ENCODE results near the gene CCM2.
A peak's percentile ranks its signal among the peaks of the same experiment; 100 is the strongest.

Gene CCM2

GRCh38 chr7:44965441-44965903, 34.5 kb upstream of the CCM2 start:
- ATAC-seq (ENCODE audit: low read depth) = no peak
- TF ChIP-seq, protein P1, sequence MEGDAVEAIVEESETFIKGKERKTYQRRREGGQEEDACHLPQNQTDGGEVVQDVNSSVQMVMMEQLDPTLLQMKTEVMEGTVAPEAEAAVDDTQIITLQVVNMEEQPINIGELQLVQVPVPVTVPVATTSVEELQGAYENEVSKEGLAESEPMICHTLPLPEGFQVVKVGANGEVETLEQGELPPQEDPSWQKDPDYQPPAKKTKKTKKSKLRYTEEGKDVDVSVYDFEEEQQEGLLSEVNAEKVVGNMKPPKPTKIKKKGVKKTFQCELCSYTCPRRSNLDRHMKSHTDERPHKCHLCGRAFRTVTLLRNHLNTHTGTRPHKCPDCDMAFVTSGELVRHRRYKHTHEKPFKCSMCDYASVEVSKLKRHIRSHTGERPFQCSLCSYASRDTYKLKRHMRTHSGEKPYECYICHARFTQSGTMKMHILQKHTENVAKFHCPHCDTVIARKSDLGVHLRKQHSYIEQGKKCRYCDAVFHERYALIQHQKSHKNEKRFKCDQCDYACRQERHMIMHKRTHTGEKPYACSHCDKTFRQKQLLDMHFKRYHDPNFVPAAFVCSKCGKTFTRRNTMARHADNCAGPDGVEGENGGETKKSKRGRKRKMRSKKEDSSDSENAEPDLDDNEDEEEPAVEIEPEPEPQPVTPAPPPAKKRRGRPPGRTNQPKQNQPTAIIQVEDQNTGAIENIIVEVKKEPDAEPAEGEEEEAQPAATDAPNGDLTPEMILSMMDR (IDR thresholded peaks at IDR 0.05; ENCODE audit: poor library complexity, severe bottlenecking) = no peak

GRCh38 chr7:44965937-44966730, 33.9 kb upstream of the CCM2 start:
- Histone ChIP-seq H3K4me1 (ENCODE audit: insufficient read depth, poor library complexity, severe bottlenecking) (no peaks in the 10 kb centered on the region), H3K27ac (ENCODE audit: poor library complexity, severe bottlenecking) (no peak overlapping the region), H3K4me3 (ENCODE audit: severe bottlenecking) (no peak overlapping the region), H3K27me3 (ENCODE audit: insufficient read depth, poor library complexity, severe bottlenecking) (peaks cover 8% of the 10 kb centered on the region), H3K36me3 (ENCODE audit: low read depth) (no peaks in the 10 kb centered on the region), H3K9me3 (ENCODE audit: severe bottlenecking) (no peaks in the 10 kb centered on the region)
- ATAC-seq (ENCODE audit: low read depth) (no peak), DNase-seq (ENCODE audit: low spot score) (peak; percentile 56)
- TF ChIP-seq, protein P1 (IDR thresholded peaks at IDR 0.05; ENCODE audit: poor library complexity, severe bottlenecking) = no peak

More at GRCh38 chr7:44965441-44965903, 34.5 kb upstream of the CCM2 start:
- Histone ChIP-seq H3K4me1 (ENCODE audit: insufficient read depth, poor library complexity, severe bottlenecking) (no peaks in the 10 kb centered on the region), H3K9me3 (ENCODE audit: severe bottlenecking) (no peaks in the 10 kb centered on the region), H3K27ac (ENCODE audit: poor library complexity, severe bottlenecking) (no peak overlapping the region), H3K4me3 (ENCODE audit: severe bottlenecking) (no peak overlapping the region), H3K27me3 (ENCODE audit: insufficient read depth, poor library complexity, severe bottlenecking) (peaks cover 8% of the 10 kb centered on the region), H3K36me3 (ENCODE audit: low read depth) (no peaks in the 10 kb centered on the region)
- DNase-seq (ENCODE audit: low spot score) = peak; percentile 57

- ATAC-seq (ENCODE audit: low read depth) (no peak), DNase-seq (ENCODE audit: low spot score) (no peak)
- Histone ChIP-seq H3K4me1 (ENCODE audit: insufficient read depth, poor library complexity, severe bottlenecking) (no peaks in the 10 kb centered on the region), H3K9me3 (ENCODE audit: severe bottlenecking) (no peaks in the 10 kb centered on the region), H3K27me3 (ENCODE audit: insufficient read depth, poor library complexity, severe bottlenecking) (peaks cover 8% of the 10 kb centered on the region), H3K36me3 (ENCODE audit: low read depth) (no peaks in the 10 kb centered on the region), H3K27ac (ENCODE audit: poor library complexity, severe bottlenecking) (no peak overlapping the region), H3K4me3 (ENCODE audit: severe bottlenecking) (no peak overlapping the region)
- TF ChIP-seq, protein P1 (IDR thresholded peaks at IDR 0.05; ENCODE audit: poor library complexity, severe bottlenecking) = no peak
Observed at GRCh38 chr7:44966731-44967538, 33.1 kb upstream of the CCM2 start.

- ATAC-seq (ENCODE audit: low read depth) (no peak), DNase-seq (ENCODE audit: low spot score) (no peak)
- H3K4me3 ChIP-seq (ENCODE audit: severe bottlenecking) = no peak overlapping the region
- H3K27me3 ChIP-seq (ENCODE audit: insufficient read depth, poor library complexity, severe bottlenecking) = peaks cover 1% of the 10 kb centered on the region
- H3K27ac ChIP-seq (ENCODE audit: poor library complexity, severe bottlenecking) = no peak overlapping the region
- H3K9me3 ChIP-seq (ENCODE audit: severe bottlenecking) = no peaks in the 10 kb centered on the region
- H3K4me1 ChIP-seq (ENCODE audit: insufficient read depth, poor library complexity, severe bottlenecking) = no peaks in the 10 kb centered on the region
- TF ChIP-seq, protein P1 (IDR thresholded peaks at IDR 0.05; ENCODE audit: poor library complexity, severe bottlenecking) = no peak
- H3K36me3 ChIP-seq (ENCODE audit: low read depth) = no peaks in the 10 kb centered on the region
Observed at GRCh38 chr7:44967571-44968446, 32.2 kb upstream of the CCM2 start.

Data from RWPE2 (cell line).